HG02973 (cell line): ENCODE data around the gene ILF3.
"Not testable (repeated sequence)": the region's sequence is repeated elsewhere in the genome, so short reads cannot be mapped to it uniquely, and the experiment has no call there.

Experiments
- ATAC-seq: cut with Tn5 transposase; IDR thresholded peaks from one replicate; pipeline ENCODE4 v1.9.1; 2021; ENCODE audit warnings: moderate library complexity; ENCODE audit not compliant: unreplicated experiment

The ILF3 gene

DNA sequence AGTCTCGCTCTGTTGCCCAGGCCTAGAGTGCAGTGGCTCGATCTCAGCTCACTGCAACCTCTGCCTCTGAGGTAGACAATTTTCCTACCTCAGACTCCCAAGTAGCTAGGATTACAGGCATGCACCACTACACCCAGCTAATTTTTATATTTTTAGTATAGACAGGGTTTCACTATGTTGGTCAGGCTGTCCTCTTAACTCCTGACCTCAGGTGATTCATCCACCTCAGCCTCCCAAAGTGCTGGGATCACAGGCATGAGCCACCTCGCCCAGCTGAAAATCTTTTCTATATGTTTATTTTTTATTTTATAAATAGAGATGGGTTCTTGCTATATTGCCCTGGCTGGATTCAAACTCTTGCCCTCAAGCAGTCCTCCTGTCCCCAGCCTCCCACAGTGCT lies 17.8 kb downstream of the ILF3 start:
- not testable (repeated sequence) for ATAC-seq

DNA sequence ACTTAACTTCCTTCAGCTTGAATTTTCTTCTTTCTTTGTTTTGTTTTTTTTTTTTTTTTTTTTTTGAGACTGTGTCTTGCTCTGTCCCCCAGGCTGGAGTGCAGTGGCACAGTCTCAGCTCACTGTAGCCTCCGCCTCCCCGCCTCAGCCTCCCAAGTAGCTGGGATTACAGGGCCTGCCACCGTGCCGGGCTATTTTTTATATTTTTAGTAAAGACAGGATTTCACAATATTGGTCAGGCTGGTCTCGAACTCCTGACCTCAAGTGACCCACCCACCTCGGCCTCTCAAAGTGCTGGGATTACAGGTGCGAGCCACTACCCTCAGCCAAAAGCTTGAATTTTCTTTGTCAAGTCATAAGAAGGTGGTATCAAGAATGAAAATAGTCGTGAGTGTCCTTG lies 21.1 kb downstream of the ILF3 start:
- ATAC-seq, result not testable (repeated sequence)

DNA sequence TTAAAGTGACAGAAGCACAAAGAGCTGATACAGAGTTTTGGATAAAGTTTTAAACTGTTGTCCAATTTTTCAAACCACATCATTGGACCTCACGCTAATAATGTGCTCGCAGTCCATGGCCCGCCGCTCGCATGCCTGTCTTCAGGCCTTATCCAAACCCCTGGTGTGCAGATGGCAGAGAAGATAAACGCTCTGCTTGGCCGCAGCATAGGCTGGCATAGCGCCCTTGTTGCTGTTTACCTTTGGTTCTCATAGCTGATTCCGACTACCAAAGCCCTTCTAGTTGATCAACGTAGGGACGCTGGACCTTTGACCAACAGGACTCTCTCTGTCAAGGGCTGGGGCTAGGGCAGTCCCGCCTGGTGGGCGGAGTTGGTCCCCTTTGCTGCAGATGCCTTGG lies 23.6 kb downstream of the ILF3 start:
- ATAC-seq, result no peak

DNA sequence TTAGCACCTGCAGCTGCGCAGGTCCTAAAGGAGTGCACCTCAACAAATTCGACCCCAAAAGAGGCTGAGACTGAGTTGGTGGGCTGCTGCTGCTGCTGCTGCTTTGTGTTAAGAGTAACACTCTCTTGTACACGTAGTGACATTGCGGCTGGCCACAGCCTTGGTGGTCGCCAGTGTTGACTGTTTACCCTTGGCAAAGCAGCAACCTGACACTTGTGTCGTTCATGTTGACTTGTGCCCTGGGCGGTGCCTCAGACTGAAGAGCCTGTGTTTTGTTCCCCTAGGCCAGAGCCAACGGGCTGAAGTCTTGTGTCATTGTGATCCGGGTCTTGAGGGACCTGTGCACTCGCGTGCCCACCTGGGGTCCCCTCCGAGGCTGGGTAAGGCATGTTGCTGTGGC lies 24.7 kb downstream of the ILF3 start:
- no peak for ATAC-seq

DNA sequence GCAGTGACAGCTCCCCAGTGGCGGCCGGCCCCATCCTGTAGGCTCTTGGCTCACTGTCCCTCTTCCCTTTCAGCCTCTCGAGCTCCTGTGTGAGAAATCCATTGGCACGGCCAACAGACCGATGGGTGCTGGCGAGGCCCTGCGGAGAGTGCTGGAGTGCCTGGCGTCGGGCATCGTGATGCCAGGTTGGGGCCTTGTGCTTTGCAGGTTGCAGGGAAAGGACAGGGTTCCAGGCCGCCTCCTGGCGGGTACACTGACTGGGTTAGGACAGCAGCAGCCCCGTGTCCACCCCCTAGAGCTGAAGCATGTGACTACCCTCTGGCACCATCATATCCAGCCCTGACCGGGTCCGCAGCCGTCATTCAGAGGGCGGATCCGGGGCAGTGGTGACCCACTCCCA lies 25.6 kb downstream of the ILF3 start:
- no peak for ATAC-seq

DNA sequence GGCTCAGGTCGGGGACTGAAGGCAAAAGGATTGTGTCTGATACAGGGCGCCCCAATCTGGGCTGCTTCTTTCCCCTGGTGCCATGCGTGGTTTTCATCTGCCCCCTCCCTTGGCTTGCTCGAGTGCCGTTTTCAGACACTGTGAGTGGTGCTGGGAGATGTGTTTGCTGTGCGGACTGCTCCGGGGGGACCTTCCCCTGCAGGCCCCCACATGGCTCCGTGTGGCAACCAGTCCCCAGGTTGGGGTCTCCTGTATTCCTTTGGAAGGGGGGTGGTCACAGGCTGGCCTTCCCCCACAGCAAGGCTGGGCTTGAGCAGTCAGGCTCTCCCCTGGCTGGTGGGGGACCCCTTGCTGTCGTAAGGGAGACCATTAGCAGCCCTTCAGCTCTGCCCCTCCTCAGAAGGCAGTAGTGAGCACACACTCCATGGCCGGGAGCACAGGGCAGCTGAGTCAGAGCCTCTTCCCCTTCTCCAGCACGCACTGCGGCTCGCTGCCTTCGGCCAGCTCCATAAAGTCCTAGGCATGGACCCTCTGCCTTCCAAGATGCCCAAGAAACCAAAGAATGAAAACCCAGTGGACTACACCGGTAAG lies 26.5 kb downstream of the ILF3 start:
- ATAC-seq, result no peak

DNA sequence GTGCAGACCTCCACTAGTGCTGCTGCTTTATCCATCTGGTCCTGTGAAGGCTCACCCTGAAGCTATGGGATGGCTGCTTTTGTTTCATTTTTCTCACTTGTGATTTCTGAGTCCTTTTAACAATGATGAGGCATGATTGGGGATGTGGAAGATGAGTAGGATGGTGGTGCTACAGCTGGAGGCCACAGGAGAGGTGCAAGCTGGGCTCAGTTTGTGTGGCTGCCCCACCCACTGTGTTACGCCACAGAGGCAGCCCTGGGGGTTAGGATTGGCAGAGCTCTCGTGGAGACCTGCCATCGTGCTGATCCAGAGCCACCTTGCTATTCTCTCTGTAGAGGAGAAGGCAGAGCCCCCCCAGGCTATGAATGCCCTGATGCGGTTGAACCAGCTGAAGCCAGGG lies 27.5 kb downstream of the ILF3 start:
- no peak for ATAC-seq

DNA sequence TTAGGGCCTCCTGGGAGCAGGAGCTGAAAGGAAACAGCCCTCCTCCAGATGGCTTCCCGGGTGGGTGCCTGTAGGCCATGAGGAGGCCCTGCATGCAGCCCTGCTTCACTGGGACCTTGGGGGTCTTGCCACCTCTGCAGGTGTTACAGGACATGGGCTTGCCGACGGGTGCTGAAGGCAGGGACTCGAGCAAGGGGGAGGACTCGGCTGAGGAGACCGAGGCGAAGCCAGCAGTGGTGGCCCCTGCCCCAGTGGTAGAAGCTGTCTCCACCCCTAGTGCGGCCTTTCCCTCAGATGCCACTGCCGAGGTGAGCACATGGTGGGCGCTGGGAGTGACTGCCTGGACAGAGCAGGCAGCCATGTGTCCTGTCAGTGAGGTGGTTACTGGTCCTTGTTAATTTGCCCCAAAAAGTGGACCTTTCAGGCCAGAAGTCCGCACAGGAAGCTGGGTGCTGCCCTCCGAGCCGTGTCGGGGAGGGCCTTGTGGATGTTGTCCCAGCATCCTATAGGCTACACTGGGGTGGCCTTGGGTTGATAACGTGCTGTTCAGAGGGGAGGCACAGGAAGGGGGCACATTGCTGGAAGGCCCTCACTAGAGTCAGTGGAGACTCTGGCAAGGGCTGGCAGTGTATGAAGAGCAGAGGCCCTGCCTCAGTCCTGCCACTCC lies 28.4 kb downstream of the ILF3 start:
- no peak for ATAC-seq

DNA sequence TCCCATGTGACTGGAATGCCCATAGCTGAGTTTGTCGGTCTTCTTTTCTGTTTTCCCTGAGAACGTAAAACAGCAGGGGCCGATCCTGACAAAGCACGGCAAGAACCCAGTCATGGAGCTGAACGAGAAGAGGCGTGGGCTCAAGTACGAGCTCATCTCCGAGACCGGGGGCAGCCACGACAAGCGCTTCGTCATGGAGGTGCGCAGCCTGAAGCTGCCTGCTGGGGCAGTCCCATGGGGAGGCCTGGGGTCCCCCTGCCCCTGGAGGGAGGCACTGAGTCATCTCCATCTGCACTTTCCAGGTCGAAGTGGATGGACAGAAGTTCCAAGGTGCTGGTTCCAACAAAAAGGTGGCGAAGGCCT lies 28.9 kb downstream of the ILF3 start:
- ATAC-seq, result no peak

DNA sequence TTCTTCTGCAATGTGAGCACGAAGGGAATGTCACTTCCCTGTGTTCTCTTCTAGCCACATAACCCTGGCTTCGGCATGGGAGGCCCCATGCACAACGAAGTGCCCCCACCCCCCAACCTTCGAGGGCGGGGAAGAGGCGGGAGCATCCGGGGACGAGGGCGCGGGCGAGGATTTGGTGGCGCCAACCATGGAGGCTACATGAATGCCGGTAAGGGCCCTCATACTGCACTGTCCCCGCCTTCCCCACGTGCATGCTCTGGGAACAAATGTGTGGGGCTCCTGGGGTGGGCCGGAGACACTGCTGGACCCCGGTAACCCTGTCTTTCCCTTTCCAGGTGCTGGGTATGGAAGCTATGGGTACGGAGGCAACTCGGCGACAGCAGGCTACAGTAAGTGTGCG lies 29.4 kb downstream of the ILF3 start:
- ATAC-seq, result no peak

DNA sequence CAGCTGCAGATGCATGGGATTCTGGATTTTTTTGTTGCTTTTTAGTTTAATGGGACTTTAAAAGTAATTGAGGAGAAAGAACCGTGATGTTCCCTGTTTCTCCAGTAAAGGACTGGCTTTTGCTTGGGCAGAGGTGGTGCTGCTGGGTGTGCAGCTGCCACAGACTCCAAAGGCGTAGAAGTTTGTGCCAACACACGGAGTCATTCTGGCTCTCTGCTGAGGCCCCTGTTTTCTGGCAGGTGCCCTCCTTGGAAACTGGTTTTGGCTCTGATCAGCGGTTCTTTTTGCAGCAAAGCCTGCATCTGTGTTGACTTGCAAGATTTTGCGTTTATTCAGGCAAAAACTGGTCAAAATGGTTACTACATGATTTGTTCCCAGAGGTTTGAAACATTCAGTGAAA lies 31.1 kb downstream of the ILF3 start:
- ATAC-seq, result no peak

DNA sequence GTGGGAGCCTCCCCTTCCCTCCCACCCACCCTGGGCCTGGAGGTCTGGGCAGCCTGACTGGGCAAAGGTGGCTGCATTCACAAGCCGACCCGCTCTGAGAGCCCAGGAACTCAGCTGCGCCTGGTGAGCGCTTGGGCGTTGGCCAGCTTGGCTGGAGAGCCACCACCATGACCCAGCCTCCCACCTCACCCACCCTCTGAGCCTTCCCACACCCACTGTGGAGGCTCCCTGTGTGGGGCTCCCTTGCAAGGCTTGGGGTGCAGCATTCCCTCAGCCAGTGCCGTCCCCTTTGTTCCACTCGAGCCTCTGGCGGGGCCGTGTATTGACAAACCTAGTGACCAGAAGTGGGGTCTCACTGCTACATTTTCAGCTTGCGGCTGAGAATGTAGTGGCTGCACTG lies 32.0 kb downstream of the ILF3 start:
- ATAC-seq, result no peak

DNA sequence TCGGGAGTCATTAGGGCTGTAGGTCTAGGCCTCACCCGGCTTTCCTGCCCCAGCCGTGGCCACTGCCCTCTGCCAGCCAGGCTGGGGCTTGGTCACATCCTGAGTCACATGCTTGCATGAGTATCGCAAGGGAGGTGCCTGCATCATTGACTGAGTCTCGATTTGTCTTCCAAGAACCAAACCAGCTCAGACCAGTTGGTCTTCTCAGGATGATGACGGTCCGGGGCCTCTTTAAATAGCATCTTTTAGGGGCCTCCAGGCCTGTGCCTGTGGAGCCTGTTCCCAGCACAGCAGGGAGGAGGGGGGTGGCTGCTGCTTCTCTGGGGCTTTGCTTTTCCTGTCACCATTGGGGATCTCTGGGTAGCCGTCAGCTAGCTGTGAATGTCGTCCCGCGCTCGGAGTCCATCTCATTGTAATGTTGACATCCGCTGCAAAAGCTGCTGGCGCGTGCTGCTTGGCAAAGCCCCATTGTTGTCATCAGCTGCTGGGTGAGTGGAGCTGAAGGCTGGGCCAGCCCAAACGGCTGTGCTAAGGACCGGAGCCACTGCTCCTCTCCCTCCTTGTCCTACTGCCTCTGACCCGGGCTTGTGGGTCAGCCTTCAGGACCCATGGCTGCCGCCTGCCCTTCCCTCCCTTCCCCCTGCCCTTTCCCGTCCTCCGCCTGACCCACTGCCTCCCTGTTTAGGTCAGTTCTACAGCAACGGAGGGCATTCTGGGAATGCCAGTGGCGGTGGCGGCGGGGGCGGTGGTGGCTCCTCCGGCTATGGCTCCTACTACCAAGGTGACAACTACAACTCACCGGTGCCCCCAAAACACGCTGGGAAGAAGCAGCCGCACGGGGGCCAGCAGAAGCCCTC lies 32.7 kb downstream of the ILF3 start:
- no peak for ATAC-seq

DNA sequence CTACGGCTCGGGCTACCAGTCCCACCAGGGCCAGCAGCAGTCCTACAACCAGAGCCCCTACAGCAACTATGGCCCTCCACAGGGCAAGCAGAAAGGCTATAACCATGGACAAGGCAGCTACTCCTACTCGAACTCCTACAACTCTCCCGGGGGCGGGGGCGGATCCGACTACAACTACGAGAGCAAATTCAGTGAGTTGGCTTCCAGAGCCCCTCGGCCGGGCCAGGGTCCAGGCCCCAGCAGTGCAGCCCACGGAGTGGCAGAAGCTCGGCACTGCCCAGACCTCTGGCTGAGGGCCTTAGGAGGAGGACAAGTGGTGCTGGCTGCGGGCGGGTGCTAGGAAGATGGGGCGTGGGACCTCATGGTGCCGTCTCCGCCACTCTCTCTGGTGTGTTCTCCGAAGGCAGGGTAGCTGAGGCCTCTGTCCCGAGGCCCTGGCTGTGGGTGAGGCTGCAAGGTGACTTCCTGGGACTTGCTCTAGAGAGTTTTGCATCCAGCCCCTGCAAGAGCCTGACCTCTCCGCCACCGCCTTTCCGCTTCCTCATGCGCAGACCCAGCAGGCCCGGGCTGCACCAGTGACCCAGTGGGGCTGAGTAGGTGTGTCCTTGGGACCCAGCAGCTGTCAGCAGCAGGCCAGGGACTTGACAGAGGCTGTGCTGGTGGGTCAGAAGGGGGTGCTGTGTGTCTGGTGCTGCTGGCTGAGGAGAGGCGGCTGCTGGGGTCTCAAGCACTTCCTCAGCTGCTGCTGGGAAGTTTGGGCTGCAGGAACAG lies 33.6 kb downstream of the ILF3 start:
- no peak for ATAC-seq

DNA sequence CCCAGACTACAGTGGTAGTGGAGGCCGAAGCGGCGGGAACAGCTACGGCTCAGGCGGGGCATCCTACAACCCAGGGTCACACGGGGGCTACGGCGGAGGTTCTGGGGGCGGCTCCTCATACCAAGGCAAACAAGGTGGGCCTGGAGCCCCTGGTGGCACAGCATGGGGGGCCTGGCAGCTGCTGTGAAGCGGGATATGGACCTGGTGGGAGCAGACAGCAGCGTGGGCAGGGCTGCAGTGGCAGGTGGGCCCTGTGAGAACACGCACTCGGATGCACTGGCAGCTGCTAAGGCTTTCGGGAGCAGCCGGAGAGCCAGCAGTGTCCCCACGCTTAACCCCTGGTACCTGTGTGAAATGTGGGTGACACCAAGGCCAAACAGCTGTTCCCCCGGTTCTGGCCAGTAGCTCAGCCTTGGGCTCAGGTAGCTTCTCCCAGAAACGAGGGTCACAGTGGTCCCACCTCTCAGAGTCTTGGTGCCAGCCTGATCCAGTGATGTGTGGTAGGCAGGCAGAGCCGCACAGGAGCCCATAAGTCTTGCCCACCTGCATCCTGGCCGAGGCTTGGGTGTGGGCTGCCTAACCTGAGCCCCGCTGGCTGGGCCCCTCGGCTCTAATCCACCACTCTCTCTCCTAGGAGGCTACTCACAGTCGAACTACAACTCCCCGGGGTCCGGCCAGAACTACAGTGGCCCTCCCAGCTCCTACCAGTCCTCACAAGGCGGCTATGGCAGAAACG lies 34.6 kb downstream of the ILF3 start:
- ATAC-seq, result no peak

DNA sequence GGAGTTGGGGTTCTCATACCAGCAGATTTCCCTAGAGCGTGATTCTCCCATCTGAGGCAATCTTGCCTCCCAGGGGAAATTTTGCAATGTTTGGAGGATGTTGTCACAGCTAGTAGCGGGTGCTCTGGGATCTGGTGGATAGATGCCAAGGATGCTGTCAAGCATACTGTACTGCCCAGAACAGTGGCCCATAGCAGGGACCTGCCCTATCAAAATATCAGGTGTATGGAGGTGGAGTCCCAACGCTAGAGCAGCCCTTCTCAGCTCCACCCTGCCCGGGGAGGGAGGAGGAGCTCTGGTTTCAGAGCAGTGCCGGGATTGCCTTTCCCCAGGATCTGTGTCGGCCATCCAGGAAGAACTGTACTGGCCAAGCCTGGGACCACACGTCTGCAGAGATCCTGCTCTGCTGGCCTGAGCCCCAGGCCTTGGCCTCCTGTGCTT lies 36.2 kb downstream of the ILF3 start:
- ATAC-seq, result no peak

DNA sequence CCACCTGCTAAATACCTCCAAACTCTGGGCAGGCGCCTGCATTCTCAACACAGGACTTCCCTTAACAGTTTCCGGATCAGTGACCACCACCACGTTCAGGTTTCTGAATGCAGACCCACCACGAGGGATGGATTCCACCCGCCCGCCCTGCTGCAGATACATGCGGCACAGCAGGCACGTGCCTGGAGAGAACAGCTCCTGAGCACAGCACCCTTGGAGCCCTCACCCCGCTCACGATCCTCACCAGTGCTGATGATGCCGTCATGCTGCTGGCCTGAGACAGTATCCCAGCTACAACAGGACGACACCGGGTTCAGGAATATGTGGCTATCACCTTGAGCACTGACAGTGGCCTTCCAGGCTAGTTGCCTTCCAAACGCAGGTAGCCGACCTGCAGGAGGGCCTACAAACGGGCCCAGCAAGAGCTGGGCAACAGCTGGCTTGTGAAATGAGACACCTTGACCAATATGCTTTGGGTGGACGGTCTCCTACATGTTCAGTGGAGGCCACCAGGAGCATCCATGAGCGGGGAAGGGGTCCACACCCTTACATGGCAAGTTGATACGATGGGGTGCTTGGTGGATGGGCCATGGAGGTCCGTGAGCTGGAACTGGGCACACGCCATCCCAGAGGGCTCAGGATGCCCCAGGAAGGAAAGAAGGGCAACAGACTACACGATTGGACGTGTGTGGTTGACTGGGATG lies 37.2 kb downstream of the ILF3 start:
- ATAC-seq, result no peak

DNA sequence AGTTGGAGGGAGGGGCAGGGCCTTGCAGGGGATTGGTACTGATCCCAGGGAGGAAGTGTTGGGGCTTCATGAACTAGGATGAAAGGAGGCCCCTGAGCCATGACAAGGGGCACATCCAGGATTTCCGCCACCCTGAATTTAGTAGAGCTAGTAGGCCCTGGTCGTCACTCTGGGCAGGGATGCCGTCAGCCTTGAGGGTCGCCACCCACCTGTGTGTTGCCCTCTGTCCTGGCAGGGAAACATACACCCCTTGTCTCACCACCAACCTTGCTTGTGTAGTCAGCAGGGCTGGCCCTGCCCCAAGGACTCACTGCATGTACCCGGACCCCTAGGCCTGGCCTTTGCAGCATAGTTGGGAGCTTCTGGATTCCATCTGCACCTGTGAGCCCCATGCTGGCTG lies 37.7 kb downstream of the ILF3 start:
- no peak for ATAC-seq

DNA sequence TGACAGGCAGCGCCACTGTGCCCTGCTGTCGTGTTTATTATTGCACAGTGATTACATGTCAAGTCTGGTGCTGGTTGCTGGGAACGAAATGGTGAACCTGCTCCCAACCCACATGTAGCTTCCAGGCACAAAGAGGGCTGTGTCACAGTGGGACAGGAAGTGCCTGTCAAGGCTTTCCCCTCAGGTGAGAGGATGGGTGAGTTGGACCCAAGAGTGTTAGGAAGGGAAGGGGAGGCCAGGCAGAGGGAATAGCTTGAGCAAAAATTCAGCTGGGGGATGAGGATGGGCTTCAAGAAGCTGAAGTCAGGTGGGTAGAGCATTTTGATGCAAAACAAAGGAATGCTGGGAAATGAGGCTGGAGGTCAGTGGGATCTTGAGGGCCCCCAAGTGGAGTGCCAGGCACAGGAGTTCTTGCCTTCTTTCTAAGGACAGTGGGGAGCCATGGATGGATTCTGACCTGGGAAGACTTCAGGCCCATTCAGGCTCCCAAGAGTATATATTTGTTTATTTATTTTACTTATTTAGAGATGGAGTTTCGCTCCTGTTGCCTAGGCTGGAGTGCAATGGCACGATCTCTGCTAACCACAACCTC lies 38.6 kb downstream of the ILF3 start:
- ATAC-seq, result no peak
